GM03348 (cell line): Measurements from ENCODE around the gene RNH1.

ENCODE experiments used
- DNase-seq: peaks from one replicate; pipeline ENCODE4 v3.0.0; 2012; ENCODE audit warnings: low spot score

RNH1 gene

GRCh38 chr11:499201-500076 is 7.6 kb downstream of the RNH1 start:
- DNase-seq: no peak

DNA sequence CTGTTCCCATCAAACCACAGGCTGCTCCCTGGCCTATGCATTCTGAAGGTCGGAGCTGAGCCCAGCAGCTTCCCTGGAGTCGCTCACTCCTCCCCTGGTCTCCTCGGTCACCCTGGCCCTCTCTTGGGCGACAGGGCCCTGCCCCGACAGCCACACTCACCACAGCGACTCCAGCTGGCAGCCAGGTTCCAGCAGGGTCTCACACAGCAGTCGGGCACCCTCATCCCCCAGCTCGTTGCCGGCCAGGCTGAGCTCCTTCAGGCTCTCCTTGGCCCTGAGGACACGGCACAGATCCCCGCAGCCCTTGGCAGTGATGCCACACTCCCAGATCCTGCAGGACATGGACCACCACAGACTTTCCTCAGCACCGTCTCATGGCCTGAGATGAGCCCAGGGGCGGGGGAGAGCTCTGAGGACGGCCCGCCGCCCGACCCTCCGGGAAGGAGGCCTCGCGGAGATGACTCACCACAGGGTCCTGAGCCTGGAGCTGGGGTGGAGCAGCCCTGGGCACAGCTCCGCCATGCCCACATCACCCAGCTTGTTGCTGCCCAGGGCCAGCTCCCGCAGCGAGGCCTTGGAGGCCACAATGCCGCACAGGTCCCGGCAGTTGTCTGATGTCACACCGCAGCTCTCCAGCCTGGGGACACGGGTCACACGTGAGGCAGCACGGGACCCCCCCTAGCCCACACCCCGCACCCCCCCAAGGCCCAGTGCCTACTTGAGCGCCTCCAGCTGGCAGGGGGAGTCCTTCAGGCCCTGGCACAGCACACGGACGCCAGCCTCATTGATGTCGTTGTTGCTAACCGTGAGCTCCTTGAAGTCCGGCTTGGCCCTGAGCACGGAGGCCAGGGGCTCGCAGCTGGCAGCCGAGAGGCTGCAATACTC is 8.5 kb downstream of the RNH1 start:
- no peak for DNase-seq

DNA sequence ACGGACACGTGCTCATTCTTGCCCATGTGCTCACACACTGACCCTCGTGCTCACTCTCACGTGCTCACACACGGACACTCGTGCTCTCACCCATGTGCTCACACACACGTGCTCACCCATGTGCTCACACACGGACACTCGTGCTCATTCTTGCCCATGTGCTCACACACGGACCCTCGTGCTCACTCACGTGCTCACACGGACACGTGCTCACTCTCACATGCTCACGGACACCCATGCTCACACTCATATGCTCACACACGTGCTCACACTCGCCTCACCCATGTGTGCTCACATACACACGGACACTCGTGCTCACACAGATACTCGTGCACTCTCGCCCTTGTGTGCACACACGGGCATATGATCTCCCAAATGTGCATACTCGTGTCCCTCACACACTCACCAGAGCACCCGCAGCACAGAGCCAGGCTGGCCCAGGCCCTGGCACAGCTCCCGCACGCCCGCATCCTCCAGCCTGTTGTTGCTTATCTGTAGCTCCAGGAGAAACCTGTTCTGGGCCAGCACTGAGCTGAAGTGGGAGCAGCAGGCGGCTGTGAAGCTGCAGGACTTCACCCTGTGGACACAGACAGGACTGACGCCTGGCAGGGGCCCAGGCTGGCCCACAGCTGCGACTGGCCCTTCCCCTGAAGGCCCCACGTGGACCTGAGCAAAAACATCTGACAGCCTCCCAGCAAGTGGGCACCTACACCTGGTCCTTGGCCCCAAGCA is 9.3 kb downstream of the RNH1 start:
- DNase-seq: no peak

DNA sequence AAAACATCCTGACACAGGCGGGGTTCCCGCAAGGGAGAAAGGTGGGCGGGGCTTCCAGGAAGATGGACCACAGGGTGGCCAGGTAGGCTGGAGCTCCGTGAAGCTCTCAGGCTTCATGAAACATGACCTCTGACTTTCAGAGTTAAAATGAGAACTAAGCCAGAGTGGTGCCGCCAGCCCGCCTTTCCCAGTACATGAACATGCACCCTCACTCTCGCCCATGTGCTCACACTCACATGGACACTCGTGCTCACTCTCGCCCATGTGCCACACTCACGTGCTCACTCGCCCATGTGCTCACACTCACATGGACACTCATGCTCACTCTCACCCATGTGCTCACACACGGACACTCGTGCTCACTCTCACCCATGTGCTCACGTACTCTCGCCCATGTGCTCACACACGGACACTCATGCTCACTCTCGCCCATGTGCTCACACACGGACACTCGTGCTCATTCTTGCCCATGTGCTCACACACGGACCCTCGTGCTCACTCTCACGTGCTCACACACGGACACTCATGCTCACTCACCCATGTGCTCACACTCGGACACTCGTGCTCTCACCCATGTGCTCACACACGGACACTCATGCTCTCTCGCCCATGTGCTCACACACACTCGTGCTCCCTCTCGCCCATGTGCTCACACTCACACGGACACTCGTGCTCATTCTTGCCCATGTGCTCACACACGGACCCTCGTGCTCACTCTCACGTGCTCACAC is 10.0 kb downstream of the RNH1 start:
- no peak for DNase-seq

GRCh38 chr11:495537-495931 is 11.5 kb downstream of the RNH1 start:
- no peak for DNase-seq

GRCh38 chr11:494761-495536 is 12.1 kb downstream of the RNH1 start:
- DNase-seq: no peak

GRCh38 chr11:492427-493226 is 14.4 kb downstream of the RNH1 start:
- no peak for DNase-seq

- DNase-seq: no peak
Observed at GRCh38 chr11:491358-491757, 15.7 kb downstream of the RNH1 start.

- no peak for DNase-seq
Observed at GRCh38 chr11:490930-491260, 16.1 kb downstream of the RNH1 start.

- DNase-seq: no peak
Observed at GRCh38 chr11:490186-490929, 16.7 kb downstream of the RNH1 start.

GRCh38 chr11:489610-490185 is 17.3 kb downstream of the RNH1 start:
- DNase-seq: no peak

DNA sequence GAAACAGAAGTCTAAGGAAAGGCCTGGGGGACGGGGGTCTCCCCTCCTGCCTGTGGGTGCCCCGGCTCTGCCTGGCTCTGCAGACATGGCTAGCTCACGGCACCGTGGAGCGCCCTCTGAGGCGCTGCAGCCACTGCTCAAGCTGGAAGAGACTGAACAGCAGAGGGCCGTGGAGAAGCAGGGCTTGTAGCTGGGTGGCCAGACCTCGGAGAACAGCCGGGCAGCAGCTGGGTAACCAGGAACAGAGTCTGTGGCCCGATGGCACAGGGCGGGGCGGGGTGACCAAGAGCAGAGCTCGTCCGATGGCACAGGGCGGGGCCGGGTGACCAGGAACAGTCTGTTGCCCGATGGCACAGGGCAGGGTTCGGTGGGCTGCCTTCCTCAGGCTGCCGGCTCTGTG is 18.1 kb downstream of the RNH1 start:
- no peak for DNase-seq

DNA sequence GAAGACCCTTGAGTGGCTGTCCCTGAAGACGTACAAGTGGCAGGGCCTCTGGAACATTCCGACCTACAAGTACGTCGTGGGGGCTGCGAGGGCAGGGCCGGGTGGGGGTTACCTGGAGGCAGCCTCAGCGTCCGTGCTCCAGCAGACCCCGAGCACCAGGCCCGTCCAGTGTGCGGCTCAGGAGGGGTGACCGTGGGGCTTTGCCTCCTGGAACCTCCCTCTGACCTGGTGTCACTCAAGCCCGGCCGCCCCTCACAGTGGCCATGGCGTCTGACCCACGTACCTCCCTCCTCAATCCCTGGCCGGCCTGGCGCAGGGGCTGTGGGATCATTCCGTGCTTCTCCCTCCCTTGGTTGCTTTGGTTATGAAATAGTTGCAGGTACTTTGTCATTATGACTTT is 18.5 kb downstream of the RNH1 start:
- no peak for DNase-seq

DNA sequence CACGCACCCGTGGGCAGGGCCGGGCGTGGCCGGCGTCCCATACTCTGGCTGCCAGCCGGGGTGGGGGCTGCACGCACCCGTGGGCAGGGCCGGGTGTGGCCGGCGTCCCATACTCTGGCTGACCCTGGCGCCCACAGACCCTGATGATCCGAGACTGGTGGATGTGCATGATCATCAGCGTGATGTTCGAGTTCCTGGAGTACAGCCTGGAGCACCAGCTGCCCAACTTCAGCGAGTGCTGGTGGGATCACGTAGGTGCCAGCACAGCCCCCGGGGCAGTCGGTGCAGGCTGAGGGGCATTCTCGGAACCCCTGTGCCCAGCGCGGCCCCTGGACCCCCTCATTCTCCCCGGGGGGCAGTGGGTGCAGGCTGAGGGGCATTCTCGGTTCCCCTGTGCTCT is 19.0 kb downstream of the RNH1 start:
- no peak for DNase-seq

DNA sequence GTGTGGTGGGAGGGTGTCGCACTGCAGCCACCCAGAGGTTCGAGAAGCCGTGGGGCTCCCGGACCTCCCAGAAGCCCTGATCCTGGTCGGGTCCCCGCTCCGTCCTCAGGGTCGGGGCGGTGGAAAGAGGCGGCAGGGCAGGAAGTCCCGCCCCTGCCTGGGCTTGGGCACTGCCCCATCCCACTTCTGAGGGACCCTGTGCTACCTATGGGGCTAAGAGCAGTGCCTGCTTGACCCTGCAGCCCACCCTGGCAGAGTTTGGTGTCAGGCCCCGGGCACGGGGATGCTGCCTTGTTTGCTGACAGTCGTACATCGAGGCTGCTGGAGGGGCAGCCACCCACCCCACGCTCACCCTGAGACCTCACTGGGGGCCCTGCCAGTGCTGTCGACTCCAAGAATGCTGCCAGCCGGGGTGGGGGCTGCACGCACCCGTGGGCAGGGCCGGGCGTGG is 19.4 kb downstream of the RNH1 start:
- no peak for DNase-seq

DNA sequence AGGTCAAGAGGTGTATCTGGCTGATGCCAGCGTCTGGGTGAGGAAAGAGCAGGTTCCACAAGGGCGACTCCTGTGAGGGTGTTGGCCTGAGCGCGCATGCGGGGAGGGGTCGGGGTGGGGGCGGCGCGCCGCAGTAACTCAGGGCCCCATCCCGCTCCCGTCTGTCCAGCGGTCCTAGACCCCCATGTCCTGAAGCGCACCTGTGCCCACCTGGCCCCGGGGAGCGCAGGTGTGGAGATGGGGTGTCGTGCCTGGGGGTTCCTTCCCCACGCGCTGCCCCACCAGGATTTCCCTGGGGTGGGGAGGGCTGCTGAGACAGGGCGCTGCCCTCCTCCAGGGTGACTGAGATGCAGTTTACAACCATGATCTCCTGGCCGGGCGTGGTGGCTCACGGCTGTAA is 20.9 kb downstream of the RNH1 start:
- no peak for DNase-seq

DNA sequence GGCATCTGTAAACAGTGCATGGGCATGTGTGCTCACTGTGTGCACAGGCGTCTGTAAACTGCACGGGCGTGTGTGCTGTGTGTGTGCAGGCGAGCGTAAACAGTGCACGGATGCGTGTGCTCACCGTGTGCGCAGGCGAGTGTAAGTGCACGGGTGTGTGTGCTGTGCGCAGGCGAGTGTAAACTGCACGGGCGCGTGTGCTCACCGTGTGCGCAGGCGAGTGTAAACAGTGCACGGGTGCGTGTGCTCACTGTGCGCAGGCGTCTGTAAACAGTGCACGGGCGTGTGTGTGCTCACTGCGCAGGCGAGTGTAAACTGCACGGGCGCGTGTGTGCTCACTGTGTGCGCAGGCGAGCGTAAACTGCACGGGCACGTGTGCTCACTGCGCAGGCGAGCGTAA is 22.4 kb downstream of the RNH1 start:
- no peak for DNase-seq

DNA sequence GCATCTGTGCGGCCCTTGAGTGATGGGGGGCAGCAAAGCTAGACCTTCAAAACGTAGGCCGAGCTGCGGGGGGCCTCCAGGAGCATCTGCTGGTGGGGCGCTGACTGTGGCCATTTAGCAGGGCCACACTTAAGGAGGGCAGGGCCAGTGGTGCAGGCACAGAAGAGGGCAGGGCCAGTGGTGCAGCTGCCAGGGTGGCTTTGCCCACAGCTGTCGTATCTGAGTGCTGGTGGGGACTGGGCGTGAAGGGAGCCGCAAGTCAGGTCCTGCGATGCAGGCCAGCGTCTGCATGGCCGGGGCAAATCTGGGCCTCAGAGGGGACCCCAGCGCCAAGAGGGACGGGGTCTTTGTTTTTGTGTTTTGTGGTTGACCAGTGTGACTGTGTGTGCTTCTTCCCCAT is 27.7 kb downstream of the RNH1 start:
- DNase-seq: no peak

DNA sequence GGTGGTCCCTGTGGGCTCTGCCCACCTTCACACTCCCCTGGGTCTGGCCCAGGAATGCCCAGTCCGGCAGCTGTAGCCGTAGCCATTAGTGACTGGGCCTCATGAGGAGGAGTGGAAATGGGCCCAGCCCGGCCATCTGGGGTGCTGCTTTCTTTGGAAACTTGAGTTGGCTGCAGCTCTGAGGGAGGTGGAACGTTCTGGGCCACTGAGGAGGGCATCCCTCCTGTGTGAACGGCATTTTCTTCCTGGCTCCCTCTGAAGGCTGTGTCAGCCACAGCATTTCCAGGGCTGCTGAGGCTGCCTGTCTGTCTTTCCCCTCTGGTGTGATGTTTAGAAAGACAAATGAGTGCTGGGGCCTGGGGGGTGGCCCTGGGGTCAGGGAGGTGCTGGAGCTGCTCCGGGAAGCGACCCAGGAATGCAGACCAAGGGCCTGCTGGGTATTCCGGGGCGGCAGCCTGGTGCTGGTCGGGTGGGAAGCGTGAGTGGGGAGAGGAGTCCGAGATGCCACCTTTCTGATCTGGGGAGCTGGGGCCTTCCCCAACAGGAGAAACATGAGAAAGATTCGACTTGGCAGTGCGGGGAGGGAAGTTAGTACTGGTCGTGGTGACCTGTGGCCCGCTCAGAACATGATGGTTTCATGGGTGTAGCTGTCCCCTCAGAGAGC is 29.9 kb downstream of the RNH1 start:
- DNase-seq: no peak
